ENCODE results near the gene KIAA1217.

- TF ChIP-seq CTCF (IDR thresholded peaks at IDR 0.05; ENCODE audit: low read depth, low read length) (no peak), EZH2phosphoT487 (IDR thresholded peaks at IDR 0.05; ENCODE audit: low read depth) (no peak)
Observed at GRCh38 chr10:24351961-24352360, 143.0 kb downstream of the KIAA1217 start.
